GM21528 (cell line): ENCODE measurements around the gene MRGPRX4.

ENCODE experiments used
- ATAC-seq: cut with Tn5 transposase; IDR thresholded peaks from one replicate; pipeline ENCODE4 v1.9.1; 2021; ENCODE audit warnings: mild to moderate bottlenecking, moderate library complexity; ENCODE audit not compliant: unreplicated experiment, low FRiP score

MRGPRX4 gene

DNA sequence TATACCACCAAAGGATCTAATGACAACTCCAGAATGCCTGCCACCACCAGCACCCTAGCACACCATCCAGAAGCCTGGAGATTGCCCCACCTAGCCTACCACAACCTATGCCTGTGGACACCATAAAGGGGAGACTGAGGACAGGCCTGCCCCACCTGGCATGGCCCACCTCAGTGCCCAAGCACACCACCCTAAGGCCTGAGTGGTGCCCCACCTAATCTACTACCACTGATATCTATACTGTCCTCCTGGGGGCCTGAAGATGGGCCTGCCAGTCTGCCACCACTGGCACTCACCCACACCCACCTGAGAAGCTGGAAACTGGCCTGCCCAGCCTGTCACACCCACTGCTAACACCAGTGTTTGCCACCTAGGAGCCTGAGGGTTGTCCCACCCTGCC lies 32.1 kb downstream of the MRGPRX4 start:
- ATAC-seq: no peak

DNA sequence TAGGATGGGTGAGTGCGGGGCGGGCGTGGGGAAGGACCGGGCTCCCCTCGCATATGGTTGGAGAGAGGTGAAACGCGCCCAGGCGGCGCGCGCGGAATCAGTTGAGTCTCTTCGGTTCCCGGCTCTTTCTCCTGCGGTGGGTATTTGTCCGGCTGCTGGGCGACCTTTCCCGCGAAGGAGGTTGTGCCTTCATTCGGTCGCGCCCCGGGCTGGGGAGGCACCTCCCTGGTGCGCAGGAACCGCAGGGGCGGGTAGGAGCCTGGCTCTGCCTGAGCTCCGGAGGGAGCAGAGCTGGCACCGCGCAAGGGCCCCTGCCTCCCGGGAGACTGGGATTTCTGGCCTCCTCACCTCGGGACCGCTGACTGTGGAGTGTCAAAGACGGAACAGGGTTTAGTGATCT lies 36.4 kb downstream of the MRGPRX4 start:
- ATAC-seq: no peak

DNA sequence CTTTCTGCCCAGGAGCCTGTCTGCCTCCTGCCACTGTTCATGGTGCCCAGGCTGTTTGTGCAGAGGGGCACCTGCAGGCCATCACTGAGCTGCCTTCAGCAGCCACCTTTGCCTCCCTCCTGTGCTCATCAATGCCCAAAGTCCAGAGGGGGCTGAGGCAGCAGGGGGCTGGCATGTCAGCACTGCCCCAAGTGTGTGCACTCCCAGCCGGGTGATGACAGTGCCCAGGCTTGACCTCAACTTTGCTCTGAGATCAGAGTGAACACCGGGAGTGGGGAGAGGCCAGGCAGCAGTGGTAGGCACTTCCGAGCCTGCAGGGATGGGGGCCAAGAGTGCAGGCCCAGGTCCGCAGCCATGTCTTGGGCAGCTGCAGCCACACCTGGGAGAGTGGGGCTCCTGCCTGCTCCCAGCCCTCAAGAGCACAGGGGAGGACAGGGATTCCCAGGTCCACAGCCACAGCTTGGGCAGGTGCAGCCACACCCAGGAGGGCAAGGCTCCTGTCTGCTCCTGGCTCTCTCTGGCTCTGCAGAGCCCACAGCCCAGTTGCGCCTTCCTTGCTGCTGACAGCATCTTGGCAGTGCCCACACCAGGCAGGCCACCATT lies 48.7 kb downstream of the MRGPRX4 start:
- no peak for ATAC-seq

DNA sequence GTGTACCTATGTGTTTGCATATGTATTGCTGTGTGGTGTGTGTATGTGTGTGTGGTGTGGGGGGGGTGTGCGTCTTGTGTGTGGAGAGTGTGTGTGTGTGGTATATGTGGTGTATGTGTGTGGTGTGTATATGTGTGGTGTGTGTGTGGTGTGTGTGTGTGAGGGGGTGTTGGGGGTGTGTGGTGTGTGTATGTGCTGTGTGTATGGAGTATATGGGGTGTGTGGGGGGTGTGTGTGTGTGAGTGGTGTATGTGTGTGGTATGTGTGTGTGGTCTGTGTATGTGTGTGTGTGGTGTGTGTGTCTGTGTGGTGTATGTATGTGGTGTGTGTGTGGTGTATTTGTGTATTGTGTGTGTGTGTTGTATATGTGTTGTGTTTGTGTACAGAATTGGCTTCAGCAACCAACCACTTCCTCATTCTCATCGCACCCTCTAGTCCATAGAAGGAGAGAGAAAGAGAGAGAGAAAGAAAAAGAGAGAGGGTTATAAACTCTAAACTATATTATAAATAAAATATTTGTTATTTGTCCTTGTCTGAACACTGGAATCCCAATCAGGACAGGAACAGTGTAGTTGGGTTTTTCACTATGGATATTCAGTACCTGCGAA lies 50.3 kb downstream of the MRGPRX4 start:
- ATAC-seq: no peak
